DND-41 (cell line): Measurements from ENCODE around the gene ZNF593.

Source experiments
- CTCF ChIP-seq: IDR thresholded peaks from 2 replicates; pipeline ENCODE4 v1.5.1; 2012; ENCODE audit warnings: borderline replicate concordance, low read length, moderate library complexity, mild to moderate bottlenecking; ENCODE audit not compliant: poor library complexity, severe bottlenecking; ENCODE audit errors: extremely low read depth
- EZH2 ChIP-seq: IDR thresholded peaks from 3 replicates; pipeline ENCODE4 v1.6.1; 2012; ENCODE audit warnings: borderline replicate concordance, low read depth, mild to moderate bottlenecking, moderate library complexity, low read length, inconsistent platforms; ENCODE audit not compliant: severe bottlenecking

GRCh38 chr1:26188477-26188876 lies 18.8 kb downstream of the ZNF593 start:
- TF ChIP-seq CTCF (no peak), EZH2 (no peak)
